Liver (tissue), 3 donors: ENCODE results near the gene DOCK1.

ENCODE experiments used
- EGR1 ChIP-seq, 2 donors: IDR thresholded peaks; 2 replicates each; pipeline ENCODE4 v1.6.1; 2016 to 2018; ENCODE audit warnings: antibody characterized with exemption in 2 of 2, low read depth in 2 of 2
- FOXA1 ChIP-seq: IDR thresholded peaks from 2 replicates; pipeline ENCODE4 v1.6.1; 2016; ENCODE audit warnings: antibody characterized with exemption
- GABPA ChIP-seq, 2 donors: IDR thresholded peaks in 1 of 2; conservative IDR thresholded peaks in 1 of 2; 2 replicates each; pipeline ENCODE4 v1.6.1; 2016; ENCODE audit warnings: antibody characterized with exemption in 2 of 2, mild to moderate bottlenecking in 1 of 2, moderate library complexity in 1 of 2
- JUND ChIP-seq, 2 donors: IDR thresholded peaks; 2 replicates each; pipeline ENCODE4 v1.6.1; 2016; ENCODE audit warnings: antibody characterized with exemption in 2 of 2
- MAX ChIP-seq: IDR thresholded peaks from 2 replicates; pipeline ENCODE4 v1.6.1; 2016; ENCODE audit warnings: antibody characterized with exemption
- NR2F2 ChIP-seq: IDR thresholded peaks from 2 replicates; pipeline ENCODE4 v1.6.1; 2016; ENCODE audit warnings: antibody characterized with exemption
- RAD21 ChIP-seq, 2 donors: IDR thresholded peaks; 2 replicates each; pipeline ENCODE4 v1.6.1; 2016; ENCODE audit warnings: antibody characterized with exemption in 2 of 2, mild to moderate bottlenecking in 2 of 2
- REST ChIP-seq: IDR thresholded peaks from 2 replicates; pipeline ENCODE4 v1.6.1; 2016; ENCODE audit warnings: antibody characterized with exemption, mild to moderate bottlenecking
- RXRA ChIP-seq, 2 donors: IDR thresholded peaks; 2 replicates each; pipeline ENCODE4 v1.6.1; 2017 to 2018; ENCODE audit warnings: antibody characterized with exemption in 2 of 2, mild to moderate bottlenecking in 1 of 2
- SP1 ChIP-seq: IDR thresholded peaks from 2 replicates; pipeline ENCODE4 v1.6.1; 2018; ENCODE audit warnings: antibody characterized with exemption, mild to moderate bottlenecking
- TAF1 ChIP-seq: conservative IDR thresholded peaks from 2 replicates; pipeline ENCODE4 v1.6.1; 2016; ENCODE audit warnings: antibody characterized with exemption, mild to moderate bottlenecking
- YY1 ChIP-seq: IDR thresholded peaks from 2 replicates; pipeline ENCODE4 v1.6.1; 2016; ENCODE audit warnings: antibody characterized with exemption, mild to moderate bottlenecking
- TF ChIP-seq, protein P1 (sequence below): fragments of 150-350 bp; IDR thresholded peaks from 2 replicates; pipeline ENCODE4 v1.5.1; 2017; ENCODE audit warnings: improper control_type of control experiment, low read depth, low read length; ENCODE audit not compliant: missing input control
- donor health status: healthy.
- donor health status: healthy.

DNA sequence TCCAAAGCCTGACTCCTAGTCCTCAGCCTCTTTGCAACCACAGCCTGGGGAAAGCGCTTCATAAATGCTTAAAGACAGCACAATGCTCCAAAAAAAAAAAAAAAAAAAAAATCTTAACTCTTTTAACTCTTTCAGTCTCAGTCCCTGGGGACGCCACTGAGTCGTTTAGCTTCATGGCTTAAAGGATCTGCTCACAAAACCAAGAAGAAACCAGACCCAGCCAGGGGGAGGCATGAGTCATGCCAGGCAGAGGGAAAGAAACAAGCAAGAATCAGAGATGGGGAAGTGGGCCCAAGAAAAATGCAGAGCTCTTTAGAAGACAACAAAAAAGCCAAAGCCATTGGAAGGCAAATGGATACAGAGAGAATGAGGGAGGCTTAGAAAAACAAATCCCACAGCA lies 32.5 kb upstream of the DOCK1 start:
- TF ChIP-seq, protein P1, sequence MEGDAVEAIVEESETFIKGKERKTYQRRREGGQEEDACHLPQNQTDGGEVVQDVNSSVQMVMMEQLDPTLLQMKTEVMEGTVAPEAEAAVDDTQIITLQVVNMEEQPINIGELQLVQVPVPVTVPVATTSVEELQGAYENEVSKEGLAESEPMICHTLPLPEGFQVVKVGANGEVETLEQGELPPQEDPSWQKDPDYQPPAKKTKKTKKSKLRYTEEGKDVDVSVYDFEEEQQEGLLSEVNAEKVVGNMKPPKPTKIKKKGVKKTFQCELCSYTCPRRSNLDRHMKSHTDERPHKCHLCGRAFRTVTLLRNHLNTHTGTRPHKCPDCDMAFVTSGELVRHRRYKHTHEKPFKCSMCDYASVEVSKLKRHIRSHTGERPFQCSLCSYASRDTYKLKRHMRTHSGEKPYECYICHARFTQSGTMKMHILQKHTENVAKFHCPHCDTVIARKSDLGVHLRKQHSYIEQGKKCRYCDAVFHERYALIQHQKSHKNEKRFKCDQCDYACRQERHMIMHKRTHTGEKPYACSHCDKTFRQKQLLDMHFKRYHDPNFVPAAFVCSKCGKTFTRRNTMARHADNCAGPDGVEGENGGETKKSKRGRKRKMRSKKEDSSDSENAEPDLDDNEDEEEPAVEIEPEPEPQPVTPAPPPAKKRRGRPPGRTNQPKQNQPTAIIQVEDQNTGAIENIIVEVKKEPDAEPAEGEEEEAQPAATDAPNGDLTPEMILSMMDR = no peak
- TF ChIP-seq SP1 = no peak
- no peak for TF ChIP-seq TAF1
- TF ChIP-seq RXRA (IDR thresholded peaks at IDR 0.05) = no peak
- no peak for TF ChIP-seq NR2F2
- TF ChIP-seq MAX = no peak
- no peak for TF ChIP-seq JUND (IDR thresholded peaks at IDR 0.05)
- no peak for TF ChIP-seq REST
- no peak for TF ChIP-seq RAD21 (IDR thresholded peaks at IDR 0.05)
- no peak for TF ChIP-seq EGR1 (IDR thresholded peaks at IDR 0.05; ENCODE audit: low read depth in 2 of 2)
- no peak for TF ChIP-seq GABPA (IDR thresholded peaks at IDR 0.05 in 1 of 2, conservative IDR thresholded peaks at IDR 0.05 in 1 of 2)
- TF ChIP-seq YY1 = no peak
- no peak for TF ChIP-seq FOXA1
